Left lung (tissue), 10 donors: ENCODE data around the gene TIMM8B. TPM values are rescaled to one million over a fixed set of nuclear protein-coding genes. Genes with fewer than 3 reads are reported as not detected.

Experiments used
- ATAC-seq: fragments of 200-7000 bp; cut with Tn5 transposase; one replicate; pipeline ENCODE4 v1.9.1; 2020; ENCODE audit warnings: moderate library complexity
- DNase-seq, 4 donors: peaks; one replicate each; pipeline ENCODE4 v3.0.0-alpha.2; 2013 to 2020
- H3K27ac ChIP-seq, 2 donors: fragments of 200-600 bp; sonication (generic) in 1 of 2; one replicate each; pipeline versions ENCODE4 v1.5.0 to v1.8.0; 2020 to 2021
- H3K27me3 ChIP-seq, 2 donors: fragments of 200-600 bp; sonication (generic) in 1 of 2; one replicate each; pipeline versions ENCODE4 v1.5.0 to v1.8.0; 2020 to 2021
- H3K36me3 ChIP-seq, 2 donors: fragments of 200-600 bp; sonication (generic) in 1 of 2; one replicate each; pipeline versions ENCODE4 v1.5.0 to v1.8.0; 2020 to 2021
- H3K4me1 ChIP-seq, 2 donors: fragments of 200-600 bp; one replicate each; pipeline ENCODE4 v1.8.0; 2021
- H3K4me3 ChIP-seq, 2 donors: fragments of 200-600 bp; sonication (generic) in 1 of 2; one replicate each; pipeline versions ENCODE4 v1.5.0 to v1.8.0; 2020 to 2021; ENCODE audit warnings: mild to moderate bottlenecking in 1 of 2
- H3K9me3 ChIP-seq, 2 donors: fragments of 200-600 bp; sonication (generic) in 1 of 2; one replicate each; pipeline versions ENCODE4 v1.5.0 to v1.8.0; 2020 to 2021
- CTCF ChIP-seq, 2 donors: fragments of 200-600 bp; sonication (generic) in 1 of 2; IDR thresholded peaks; one replicate each; pipeline versions ENCODE4 v1.5.0 to v1.8.0; 2021; ENCODE audit warnings: antibody characterized with exemption in 2 of 2
- intact Hi-C, 2 donors: fragments of 100-400 bp; cut with DNase I; formaldehyde crosslinking; loops; one replicate each; pipeline versions ENCODE4 v1.11.2 to v1.14.2; 2022
- polyA plus RNA-seq, 6 donors: library from polyadenylated mRNA; unstranded; fragments of 120-200 nt; gene quantifications; one replicate each; pipeline ENCODE4 v1.2.1, GENCODE V29; 2013; ENCODE audit not compliant: insufficient read length in 6 of 6
- total RNA-seq, 2 donors: library from RNA; stranded (reverse); fragmentation: NEBNext Ultra II Directional; extraction: Animal tissue kit (Norgen Biotek cat#: 25700); gene quantifications; one replicate each; pipeline ENCODE4 v1.2.1, GENCODE V29; 2021
- donor health status: DM: no; HTN: yes; CAD: no.
- donor health status: DM: no; HTN: no; CAD: no.

The TIMM8B gene
- total and polyA plus RNA-seq, 8 donors: 55.1 to 64.5 (median 59.3) TPM

DNA sequence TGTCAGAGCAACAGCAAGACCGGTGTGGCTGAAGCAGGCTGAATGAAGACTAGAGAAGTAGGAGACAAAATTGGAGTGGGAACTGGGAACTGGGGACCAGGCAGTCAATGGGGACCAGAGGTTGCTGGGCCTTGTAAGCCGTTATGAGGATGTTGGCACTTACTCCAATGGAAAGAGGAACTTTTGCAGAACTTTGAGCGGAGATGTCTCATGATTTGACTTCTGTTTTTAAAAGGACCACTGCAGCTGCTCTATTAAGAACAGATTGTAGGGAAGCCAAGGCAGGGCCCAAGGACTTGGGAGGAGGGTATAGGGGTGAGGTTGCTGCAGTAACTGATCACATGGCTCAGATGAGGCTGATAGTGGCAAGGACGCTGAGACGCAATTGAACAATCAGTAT lies 43.1 kb upstream of the TIMM8B start:
- H3K27ac ChIP-seq: no peak overlapping the region
- H3K4me3 ChIP-seq: no peak overlapping the region
- peaks cover 4 to 11% of the 10 kb centered on the region in 2 donors for H3K4me1 ChIP-seq
- intact Hi-C loops: no loop called here
- ATAC-seq: peak; percentile 79
- no peaks in the 10 kb centered on the region for H3K36me3 ChIP-seq
- peak in 1 of 4 donors; percentile 53 for DNase-seq
- no peak for TF ChIP-seq CTCF (IDR thresholded peaks at IDR 0.05)
- H3K27me3 ChIP-seq: no peaks in the 10 kb centered on the region
- H3K9me3 ChIP-seq: no peaks in the 10 kb centered on the region

GRCh38 chr11:112128483-112129121 lies 42.0 kb upstream of the TIMM8B start:
- peak; percentile 33 for ATAC-seq
- intact Hi-C loops: no loop called here
- DNase-seq: peak in 1 of 4 donors; percentile 52
- Histone ChIP-seq H3K36me3 (no peaks in the 10 kb centered on the region), H3K27me3 (no peaks in the 10 kb centered on the region), H3K9me3 (no peaks in the 10 kb centered on the region), H3K4me1 (peaks cover 4 to 11% of the 10 kb centered on the region in 2 donors), H3K27ac (no peak overlapping the region), H3K4me3 (no peak overlapping the region)
- TF ChIP-seq CTCF (IDR thresholded peaks at IDR 0.05): no peak

- Histone ChIP-seq H3K4me3 (no peak overlapping the region), H3K4me1 (peaks cover 4 to 11% of the 10 kb centered on the region in 2 donors), H3K36me3 (no peaks in the 10 kb centered on the region), H3K27me3 (no peaks in the 10 kb centered on the region), H3K9me3 (no peaks in the 10 kb centered on the region), H3K27ac (no peak overlapping the region)
- TF ChIP-seq CTCF (IDR thresholded peaks at IDR 0.05): no peak
- no peak for ATAC-seq
- DNase-seq: no peak
- intact Hi-C loops: no loop called here
These were observed 40.5 kb upstream of the TIMM8B start for GRCh38 chr11:112127056-112127455.

DNA sequence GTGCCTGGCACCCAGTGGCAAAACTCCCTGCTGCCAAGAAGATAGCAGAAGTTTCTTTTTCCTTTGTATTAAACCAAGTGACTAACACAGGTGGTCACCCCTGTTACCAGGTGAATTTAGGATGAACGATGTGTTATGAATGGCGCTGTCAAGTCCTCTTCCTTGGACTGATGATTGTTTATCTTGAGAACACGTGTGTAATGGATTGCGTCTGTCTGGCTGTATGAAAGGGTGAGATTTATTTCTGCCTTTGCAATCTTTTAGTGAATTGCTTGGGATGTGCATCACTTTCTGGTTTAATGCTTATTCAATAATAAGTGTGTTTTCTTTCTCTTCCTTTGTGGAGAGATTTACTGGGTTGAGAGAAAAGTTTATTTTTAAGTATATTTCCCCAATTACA lies 36.6 kb upstream of the TIMM8B start:
- Histone ChIP-seq H3K27ac (no peak overlapping the region), H3K9me3 (no peaks in the 10 kb centered on the region), H3K27me3 (no peaks in the 10 kb centered on the region), H3K4me3 (no peak overlapping the region), H3K4me1 (no peaks in the 10 kb centered on the region), H3K36me3 (no peaks in the 10 kb centered on the region)
- intact Hi-C loops: no loop called here
- ATAC-seq (no peak), DNase-seq (no peak)
- TF ChIP-seq CTCF (IDR thresholded peaks at IDR 0.05): no peak

- H3K9me3 ChIP-seq: no peaks in the 10 kb centered on the region
- TF ChIP-seq CTCF (IDR thresholded peaks at IDR 0.05): no peak
- DNase-seq (no peak), ATAC-seq (no peak)
- no peaks in the 10 kb centered on the region for H3K4me1 ChIP-seq
- H3K4me3 ChIP-seq: no peak overlapping the region
- intact Hi-C loops: no loop called here
- no peak overlapping the region for H3K27ac ChIP-seq
- H3K27me3 ChIP-seq: no peaks in the 10 kb centered on the region
- H3K36me3 ChIP-seq: no peaks in the 10 kb centered on the region
These were observed 35.5 kb upstream of the TIMM8B start for GRCh38 chr11:112121981-112122615.
